NCI-H128 (cell line): Measurements from ENCODE around the gene APOOL.
"Not testable (repeated sequence)": the region's sequence is repeated elsewhere in the genome, so short reads cannot be mapped to it uniquely, and the experiment has no call there.

ENCODE experiments used
- DNase-seq: peaks from one replicate; lab custom pipeline; 2025; ENCODE audit not compliant: unreplicated experiment; lab: John Stamatoyannopoulos, UW

APOOL gene, protein sequence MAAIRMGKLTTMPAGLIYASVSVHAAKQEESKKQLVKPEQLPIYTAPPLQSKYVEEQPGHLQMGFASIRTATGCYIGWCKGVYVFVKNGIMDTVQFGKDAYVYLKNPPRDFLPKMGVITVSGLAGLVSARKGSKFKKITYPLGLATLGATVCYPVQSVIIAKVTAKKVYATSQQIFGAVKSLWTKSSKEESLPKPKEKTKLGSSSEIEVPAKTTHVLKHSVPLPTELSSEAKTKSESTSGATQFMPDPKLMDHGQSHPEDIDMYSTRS

DNA sequence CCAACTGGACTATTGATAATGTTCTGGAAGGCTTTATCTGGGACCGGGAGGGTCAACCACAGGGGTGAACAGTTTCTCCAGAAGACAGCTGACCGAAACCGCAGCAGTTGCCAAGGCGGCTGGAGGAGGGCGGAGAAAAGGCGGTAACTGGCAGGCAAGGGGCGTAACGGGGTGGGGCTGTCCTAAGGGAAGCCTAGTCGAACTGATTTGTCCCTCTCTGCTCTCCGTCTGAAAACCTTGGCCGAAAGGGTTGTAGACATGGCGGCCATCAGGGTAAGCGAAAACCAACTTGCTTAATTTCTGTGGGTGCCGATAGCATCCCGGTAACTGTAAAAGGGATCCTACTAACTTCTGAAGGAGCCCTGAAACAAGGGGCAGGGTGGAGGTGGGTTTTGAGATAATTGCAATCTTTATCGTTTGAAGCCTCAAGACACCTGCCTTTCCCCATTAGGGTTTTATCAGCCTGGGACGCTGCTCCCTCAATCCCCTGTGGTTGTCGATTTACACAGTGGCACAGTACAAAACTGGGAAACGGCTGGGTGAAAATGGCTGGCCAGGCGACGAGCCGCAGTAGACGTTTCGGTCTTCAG, at the start of gene APOOL:
TSS of gene APOOL (plus strand) at position 223 of the 590 bp plus-strand sequence. CDS start at position 259, 36 bp downstream.
- DNase-seq: peak; percentile 20

DNA sequence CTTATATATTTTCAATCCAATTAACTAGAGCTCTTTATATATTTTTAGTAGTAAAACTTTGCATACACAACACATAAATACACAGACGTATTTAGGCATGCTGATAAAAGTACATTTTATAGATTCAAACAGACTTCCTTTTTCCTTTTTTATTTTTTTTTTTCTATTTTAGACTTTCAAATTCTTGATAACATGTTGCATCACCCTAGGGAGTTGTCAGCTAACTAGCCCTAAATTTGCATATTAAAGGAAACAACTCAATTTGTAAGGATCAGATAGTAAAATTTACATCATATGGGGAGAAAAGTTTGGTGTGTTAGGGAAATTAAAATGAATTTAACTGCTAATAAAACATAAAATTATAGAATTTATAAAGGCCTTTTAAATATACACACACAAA, 47.4 kb upstream of the APOOL start:
- DNase-seq: no peak

DNA sequence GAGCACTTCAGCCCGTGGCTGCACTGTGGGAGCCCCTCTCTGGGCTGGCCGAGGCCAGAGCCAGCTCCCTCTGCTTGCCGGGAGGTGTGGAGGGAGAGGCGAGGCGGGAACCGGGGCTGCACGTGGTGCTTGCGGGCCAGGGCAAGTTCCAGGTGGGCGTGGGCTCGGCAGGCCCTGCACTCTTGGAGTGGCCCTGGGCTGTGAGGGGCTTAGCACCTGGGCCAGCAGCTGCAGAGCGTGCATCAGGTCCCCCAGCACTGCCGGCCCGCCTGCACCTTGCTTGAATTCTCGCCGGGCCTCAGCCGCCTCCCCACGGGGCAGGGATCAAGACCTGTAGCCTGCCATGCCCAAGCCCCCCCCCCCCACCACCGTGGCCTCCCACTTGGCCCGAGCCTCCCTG, 28.9 kb upstream of the APOOL start:
- no peak for DNase-seq

DNA sequence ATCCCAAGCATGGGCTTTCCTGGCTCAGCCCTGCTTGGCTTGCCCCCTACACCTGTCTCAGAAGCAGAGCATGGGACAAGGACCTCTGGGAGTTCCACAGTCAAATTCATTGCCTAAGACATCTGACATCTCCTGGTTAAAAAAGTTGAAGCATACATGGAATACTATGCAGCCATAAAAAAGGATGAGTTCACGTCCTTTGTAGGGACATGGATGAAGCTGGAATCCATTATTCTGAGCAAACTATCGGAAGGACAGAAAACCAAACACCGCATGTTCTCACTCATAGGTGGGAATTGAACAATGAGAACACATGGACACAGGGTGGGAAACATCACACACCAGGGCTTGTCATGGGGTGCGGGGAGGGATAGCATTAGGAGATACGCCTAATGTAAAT, 11.9 kb upstream of the APOOL start:
- DNase-seq: not testable (repeated sequence)

DNA sequence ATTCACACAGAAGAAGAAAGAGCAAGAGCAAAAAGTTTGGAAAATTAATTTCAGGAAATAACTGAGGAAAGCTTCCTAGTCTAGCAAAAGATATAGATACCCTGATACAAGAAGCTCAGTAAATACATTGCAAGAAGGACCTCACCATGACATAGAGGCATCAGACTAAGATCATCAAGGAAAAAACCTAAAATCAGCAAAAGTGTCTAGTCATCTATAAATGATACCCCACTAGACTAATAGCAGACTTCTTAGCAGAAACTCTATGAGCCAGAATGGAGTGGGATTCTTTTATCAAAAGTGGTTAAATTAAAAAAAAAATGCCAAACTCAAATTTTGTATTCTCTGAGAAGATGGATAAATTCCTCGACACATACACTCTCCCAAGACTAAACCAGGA, 10.5 kb upstream of the APOOL start:
- DNase-seq: no peak

DNA sequence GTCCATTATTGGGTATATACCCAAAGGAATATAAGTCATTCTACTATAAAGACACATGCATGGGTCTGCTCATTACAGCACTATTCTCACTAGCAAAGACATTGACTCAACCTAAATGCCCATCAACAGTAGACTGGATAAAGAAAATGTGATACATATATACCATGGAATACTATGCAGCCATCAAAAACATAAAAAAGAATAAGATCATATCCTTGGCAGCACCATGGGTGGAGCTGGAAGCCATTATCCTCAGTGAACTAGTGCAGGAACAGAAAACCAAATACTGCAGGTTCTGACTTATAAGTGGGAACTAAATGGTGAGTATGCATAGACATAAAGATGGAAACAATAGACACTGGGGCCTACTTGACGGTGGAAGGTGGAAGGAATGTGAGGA, 2.3 kb upstream of the APOOL start:
- no peak for DNase-seq

DNA sequence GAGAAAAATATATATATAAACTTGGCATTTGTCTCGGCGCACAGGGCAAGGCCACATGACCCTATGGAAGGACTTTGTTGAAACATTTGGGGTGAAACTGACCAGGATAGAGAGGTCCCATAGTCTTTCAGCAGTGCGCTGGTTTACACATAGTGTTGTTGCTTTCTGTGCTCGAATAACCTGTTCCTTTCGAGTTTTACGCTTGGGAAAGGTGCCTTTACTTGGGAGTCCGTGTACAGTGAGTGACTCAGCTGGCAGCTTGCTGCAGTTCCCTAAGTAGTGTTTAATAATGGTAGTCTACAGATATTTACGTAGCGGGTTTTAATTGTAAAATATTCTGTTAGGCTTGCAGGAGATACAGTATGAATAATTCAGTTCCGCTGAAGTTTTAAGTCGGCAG, 578 bp downstream of the APOOL start:
- no peak for DNase-seq

DNA sequence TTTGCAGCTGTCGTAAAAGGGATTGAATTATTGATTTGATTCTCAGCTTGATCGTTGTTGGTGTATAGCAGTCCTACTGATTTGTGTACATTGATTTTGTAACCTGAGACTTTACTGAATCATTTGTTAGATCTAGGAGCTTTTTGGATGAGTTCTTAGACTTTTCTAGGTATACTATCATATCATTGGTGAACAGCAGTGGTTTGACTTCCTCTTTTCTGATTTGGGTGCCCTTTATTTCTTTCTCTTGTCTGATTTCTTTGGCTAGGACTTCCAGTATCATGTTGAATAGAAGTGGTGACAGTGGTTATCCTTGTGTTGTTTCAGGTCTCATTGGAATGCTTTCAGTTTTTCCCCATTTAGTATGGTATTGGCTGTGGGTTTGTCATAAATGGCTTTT, 8.4 kb downstream of the APOOL start:
- no peak for DNase-seq

DNA sequence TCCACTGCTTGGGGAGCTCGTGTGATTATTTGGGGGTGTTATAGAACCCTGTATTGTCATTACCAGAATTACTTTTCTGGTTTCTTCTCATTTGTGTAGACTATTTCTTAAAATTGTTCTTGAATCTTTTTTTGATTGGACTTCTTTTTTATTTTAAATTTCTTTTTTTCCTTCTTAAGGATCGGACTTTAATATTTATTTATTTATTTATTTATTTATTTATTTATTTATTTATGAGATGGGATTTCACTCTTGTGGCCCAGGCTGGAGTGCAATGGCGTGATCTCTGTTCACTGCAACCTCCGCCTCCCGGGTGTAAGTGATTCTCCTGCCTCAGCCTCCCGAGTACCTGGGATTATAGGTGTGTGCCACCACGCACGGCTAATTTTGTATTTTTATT, 11.7 kb downstream of the APOOL start:
- DNase-seq: not testable (repeated sequence)

DNA sequence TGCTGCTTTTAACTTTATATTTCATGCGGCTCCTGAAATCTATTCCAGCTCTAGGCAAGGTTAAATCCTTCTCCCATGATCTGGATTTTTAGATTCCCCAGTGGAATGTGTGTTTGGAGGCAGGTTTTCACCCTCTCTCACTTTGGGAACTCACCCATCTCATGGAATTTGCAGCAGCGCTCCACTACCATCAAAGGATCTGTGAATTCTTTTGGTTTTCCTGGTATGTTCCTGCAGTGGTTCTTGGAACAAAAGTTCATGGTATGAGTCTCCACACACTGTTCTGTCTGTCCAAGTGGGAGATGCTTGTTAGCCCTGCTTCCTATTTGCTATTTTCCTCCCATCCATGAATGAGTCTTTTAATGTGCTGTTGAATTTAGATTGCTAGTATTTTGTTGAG, 14.0 kb downstream of the APOOL start:
- DNase-seq: no peak

DNA sequence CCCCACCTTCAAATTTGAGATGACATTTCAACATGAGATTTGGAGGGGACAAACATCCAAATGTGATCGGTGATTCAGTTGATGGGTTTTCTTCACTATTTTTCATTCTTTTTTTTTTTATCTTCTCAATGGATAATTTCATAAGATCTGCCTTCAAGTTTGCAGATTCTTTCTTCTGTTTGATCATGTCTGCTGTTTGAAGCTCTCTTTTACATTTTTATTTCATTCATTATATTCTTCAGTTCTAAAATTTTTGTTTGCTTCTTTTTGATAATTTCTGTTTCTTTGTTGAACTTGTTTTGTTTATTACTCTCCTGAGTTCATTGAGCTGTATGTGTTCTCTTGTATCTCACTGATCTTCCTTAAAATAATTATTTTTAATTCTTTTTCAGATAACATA, 14.8 kb downstream of the APOOL start:
- no peak for DNase-seq

DNA sequence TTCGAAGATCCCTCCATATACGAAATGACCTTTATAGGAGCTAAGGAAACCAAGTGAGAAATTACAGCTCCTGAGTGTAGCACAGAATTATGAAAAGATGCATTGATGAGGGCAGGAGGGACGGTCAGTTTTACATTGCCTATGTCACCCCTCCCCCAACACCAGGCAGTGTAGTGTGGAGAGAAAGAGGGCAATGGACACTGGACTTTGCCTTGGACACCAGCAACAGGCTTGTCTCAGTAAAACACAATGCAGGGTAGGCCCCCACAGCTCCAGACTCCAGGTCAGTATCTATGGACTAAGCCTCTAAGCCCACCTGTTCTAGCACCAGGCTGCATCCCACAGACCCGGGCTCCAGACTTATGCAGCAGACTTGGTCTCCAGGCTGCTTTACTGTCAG, 16.5 kb downstream of the APOOL start:
- DNase-seq: no peak

DNA sequence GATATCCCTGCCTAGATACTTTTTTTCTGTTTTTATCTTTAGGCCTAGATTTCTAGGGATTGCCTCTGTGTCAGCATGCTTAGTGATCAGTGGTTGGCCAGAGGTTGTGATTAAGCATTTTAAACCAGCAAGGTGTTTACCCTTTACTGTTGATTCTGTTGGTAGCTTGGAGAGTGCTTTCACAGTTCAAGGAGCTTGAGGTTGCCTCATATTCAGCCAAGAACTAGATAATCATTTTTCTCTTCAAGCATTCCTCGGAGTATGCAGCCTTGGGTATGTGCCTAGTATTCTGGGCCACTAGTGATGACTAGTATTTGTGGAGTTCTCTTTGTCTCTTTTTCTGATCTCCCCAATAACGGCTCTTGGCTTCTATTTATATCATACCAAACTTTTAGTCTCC, 20.4 kb downstream of the APOOL start:
- no peak for DNase-seq

DNA sequence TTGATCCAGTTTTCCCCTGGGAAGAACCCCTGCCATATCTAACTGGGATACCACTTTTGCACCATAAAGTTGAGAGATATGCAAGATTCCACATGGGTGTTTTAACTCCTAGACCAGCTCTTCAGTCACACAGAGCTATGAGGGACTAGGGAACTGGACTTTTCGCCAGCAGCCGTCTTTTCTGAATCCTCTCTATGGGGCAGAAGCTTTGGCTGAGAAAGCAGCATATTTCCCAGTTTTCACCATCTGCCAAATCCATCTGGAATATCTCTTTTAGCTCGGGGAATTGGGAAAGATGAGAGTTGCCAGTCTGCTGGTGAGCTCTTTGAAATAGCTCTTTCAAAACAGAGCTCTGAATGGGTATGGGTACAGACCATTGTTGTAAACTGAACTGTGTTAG, 20.9 kb downstream of the APOOL start:
- no peak for DNase-seq

DNA sequence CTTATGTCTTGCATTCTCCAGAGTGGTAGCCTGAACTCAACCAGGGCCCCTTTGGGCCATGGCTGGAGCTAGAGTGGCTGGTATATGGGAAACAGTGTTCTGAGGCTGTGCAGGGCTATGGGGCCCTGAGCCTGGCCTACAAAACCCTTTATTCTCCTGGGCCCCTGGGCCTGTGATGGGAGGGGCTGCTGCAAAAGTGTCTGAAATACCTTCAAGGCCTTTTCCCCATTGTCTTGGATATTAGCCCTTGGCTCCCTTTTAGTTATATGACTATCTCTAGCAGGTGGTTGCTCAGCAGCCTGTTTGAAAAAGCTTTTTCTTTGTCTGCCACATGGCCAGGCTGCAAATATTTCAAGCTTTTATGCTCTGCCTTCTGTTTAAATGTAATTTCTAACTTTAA, 22.5 kb downstream of the APOOL start:
- no peak for DNase-seq

DNA sequence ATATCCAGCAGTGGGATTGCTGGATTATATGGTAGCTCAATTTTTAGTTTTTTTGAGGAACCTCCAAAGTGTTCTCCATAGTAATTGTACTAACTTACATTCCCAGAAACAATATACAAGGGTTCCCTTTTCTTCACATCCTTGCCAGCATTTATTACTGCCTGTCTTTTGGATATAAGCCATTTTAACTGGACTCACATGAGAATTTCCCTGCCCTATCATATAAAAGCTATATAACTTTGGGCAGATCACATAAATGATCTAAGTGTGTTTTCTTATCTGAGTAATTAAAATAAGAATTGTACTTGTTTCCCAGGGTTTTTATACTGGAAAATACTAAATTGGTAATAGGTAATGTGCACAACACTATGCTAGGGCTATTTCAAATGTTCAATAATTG, 25.4 kb downstream of the APOOL start:
- DNase-seq: no peak

DNA sequence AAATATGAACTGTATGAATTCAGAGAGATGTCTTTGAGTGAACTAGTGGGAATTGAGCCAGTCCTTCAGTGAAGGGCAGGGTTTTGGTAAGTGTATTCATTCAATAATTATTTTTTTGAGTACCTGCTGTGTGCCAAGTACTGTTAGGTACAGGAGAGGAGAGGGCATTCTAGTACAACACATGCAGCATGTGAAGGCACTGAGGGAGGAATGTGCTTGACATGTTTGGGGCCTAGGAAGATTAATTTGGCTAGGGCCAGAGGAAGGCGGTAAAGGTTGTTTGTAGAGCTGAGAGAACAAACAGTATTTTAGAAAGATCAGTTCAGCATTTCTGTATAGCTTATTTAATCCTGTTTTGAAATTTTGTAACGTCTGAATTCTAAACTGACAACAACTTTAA, 27.8 kb downstream of the APOOL start:
- no peak for DNase-seq

DNA sequence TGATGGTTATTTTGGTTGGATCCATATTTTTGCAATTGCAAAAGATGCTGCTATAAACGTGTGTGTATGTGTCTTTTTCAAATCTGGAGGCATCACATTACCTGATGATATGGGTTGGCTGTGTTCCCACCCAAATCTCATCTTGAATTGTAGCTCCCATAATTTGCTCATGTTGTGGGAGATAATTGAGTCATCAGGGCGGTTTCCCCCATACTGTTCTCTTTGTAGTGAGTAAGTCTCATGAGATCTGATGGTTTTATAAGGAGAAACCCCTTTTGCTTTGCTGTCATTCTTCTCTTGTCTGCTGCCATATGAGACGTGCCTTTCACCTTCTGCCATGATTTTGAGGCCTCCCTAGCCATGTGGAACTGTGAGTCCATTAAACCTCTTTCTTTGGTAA, 33.4 kb downstream of the APOOL start:
- no peak for DNase-seq

DNA sequence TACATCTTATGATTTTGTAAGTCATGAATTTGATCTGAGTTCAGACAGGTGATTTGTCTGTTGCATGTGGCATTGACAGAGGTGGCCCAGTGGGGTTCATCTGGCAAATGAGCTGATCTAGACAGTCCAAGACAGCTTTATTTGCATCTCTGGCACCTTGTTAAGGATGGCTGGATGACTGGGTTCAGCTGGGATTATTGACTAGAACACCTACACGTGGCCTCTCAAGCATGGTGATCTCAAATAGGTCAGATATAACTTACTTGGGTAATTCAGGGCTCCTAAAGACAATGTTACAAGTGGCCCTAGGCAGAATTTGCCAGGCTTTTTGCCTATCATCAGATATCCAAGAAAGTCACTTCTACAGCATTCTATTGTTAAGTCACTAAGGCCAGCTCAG, 48.0 kb downstream of the APOOL start:
- DNase-seq: no peak

DNA sequence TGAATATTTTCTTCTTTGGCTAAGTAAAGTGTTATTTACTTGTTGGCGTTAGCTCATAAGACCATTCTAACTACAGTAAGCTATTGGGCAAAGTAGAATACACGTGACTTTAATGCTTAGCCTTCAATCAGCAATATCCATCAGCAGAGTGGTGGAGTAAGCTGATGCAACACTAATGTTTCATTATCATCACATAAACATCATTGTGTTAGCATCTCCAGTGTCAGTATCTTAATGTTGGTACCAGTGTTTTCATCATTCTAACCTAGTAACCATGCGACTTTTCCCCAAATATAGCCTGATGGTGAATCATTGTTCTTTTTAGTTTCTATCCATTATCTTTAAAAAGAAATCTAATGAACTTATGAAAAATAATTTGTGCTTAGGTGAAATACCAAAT, 48.5 kb downstream of the APOOL start:
- no peak for DNase-seq

DNA sequence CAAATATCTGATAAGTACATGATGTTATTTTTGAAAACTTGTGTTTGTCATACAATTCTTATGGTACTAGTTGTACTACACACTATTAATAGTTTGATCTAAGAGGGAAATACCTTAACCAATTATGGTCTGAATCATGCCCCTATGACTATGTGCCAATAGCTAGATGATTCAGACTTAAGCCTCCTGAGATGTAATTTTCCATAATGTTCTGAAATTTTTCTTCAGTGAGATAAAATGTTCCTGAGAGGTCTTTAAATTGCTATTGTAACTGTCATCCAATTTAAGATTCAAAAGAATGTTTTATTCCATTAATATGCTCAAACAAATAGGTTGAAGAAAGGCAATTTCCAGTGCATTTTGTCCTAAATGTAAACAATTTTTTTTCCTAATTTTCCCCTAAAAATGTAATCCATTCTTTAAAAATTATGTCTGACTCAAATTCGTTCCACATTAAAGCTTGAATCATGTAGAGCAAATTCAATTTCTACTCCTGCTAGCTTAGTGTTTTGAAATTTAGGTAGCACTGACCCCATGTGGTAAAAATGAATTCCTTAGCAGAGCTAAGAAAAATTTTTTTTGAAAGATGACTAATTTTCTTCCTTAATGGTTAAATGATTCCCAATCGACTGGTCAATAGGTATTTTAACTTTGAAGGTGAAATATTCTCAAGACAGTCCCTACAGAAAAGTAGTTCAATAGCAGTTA, 49.1 kb downstream of the APOOL start:
- DNase-seq: no peak

DNA sequence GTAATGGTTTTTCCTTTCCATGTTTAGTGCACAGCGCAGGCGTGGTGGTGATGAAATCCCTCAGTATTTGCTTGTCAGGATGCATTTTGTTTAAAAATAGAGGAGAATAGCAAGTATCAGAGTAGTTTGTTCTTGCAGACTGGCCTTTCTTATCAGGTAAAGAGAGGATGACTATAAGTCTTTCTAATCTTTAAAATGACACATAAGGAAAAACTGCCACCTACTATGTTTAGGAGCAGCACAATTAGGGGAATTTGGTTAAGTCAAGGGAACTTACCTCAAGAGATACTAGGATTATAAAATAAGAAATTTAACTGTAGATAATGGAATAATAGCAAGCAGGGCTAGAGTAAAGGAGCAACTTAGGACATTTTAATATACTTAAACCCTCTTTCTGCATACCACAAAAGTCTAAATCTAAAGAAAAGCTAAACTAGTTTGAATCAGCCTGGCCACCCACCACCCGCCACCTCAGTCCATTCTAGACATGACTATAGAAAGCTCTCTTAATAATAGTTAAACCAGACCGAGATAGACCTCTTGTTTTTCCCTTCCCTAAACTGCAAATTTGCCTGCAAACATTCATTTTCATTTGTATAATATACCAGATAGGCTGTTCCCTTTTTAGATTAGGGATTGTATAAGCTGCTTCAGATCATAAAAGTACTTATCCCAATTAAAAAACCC, 62.0 kb downstream of the APOOL start:
- no peak for DNase-seq
